ENCODE results near the gene RARG.

Gene RARG

GRCh38 chr12:53231921-53232645 lies at the start of gene RARG:
RARG (minus strand) TSS chr12:53232209; CDS start chr12:53227545, 4,664 bp downstream.
- DNase-seq, result peak; percentile 77

GRCh38 chr12:53279888-53280498 lies 48.0 kb upstream of the RARG start:
- DNase-seq, result no peak

- no peak for DNase-seq
These were observed 47.4 kb upstream of the RARG start for GRCh38 chr12:53279283-53279869.

- DNase-seq, result no peak
These were observed 46.0 kb upstream of the RARG start for GRCh38 chr12:53277981-53278380.

- no peak for DNase-seq
These were observed 44.5 kb upstream of the RARG start for GRCh38 chr12:53276511-53276910.

GRCh38 chr12:53274445-53274844 lies 42.4 kb upstream of the RARG start:
- no peak for DNase-seq

GRCh38 chr12:53268630-53269562 lies 36.9 kb upstream of the RARG start:
- no peak for DNase-seq

GRCh38 chr12:53267999-53268629 lies 36.1 kb upstream of the RARG start, which contains the start of gene ESPL1:
ESPL1 (plus strand) TSS chr12:53268299; CDS start chr12:53268767, 468 bp downstream.
- peak; percentile 87 for DNase-seq

- no peak for DNase-seq
These were observed 35.4 kb upstream of the RARG start for GRCh38 chr12:53267306-53267998.

- DNase-seq, result no peak
These were observed 33.8 kb upstream of the RARG start for GRCh38 chr12:53265783-53266182.

GRCh38 chr12:53259891-53260290 lies 27.9 kb upstream of the RARG start:
- no peak for DNase-seq

GRCh38 chr12:53258541-53259539 lies 26.8 kb upstream of the RARG start:
- DNase-seq, result no peak

- DNase-seq, result no peak
These were observed 24.0 kb upstream of the RARG start for GRCh38 chr12:53255996-53256395.

GRCh38 chr12:53254816-53255545 lies 23.0 kb upstream of the RARG start:
- DNase-seq, result no peak

- no peak for DNase-seq
These were observed 21.3 kb upstream of the RARG start for GRCh38 chr12:53253298-53253697.

GRCh38 chr12:53252349-53252916 lies 20.4 kb upstream of the RARG start:
- DNase-seq, result no peak

- DNase-seq, result peak; percentile 73
These were observed 19.7 kb upstream of the RARG start for GRCh38 chr12:53251477-53252348.

GRCh38 chr12:53245286-53245685 lies 13.3 kb upstream of the RARG start:
- DNase-seq, result no peak

Measured in CD4-positive, alpha-beta T cell treated with Interleukin-12 subunit alpha and Interleukin-12 subunit beta, for 1 hour (primary cell).